ENCODE measurements around the gene ICA1L.
A peak's percentile ranks its signal among the peaks of the same experiment; 100 is the strongest.

Gene ICA1L

DNA sequence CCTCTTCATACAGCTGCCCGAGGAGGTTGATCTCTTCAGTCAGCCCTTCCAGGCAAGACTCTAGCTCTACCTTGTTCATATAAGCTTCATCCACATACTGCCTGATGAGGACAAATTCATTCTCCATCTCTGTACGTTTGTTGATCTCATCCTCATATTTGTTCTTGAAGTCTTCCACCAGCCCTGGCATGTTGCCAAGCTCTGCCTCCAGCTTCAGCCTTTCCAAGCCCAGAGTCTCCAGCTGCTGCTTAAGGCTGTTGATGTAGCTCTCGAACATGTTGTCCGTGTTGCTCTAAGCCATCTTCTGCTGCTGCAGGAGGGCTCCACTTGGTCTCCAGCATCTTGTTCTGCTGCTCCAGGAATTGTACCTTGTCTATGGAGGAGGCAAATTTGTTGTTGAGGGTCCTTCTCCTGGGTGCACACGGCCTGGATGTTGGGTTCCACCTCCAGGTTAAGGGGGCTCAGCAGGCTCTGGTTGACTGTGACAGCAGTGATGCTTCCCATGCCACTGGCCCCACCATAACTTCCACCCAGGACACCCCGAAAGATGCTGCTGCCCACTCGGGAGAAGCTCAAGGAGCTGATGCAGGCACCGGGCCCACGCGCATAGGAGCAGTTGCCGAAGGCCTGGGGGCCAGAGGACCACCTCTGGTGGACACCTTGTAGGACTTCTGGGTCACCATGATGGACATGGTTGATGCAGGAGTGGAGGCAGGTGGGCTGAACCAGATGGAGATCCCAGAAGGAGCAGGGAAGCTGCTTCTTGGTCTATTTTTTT is 30.3 kb downstream of the ICA1L start:
- DNase-seq (ENCODE audit: extremely low read depth, insufficient read length): no peak
- Histone ChIP-seq H3K4me3 (replicated peaks; ENCODE audit: low read depth, low read length) (no peak overlapping the region), H3K36me3 (ENCODE audit: control insufficient read depth, insufficient read depth, low read length) (no peaks in the 10 kb centered on the region), H3K27me3 (replicated peaks; ENCODE audit: control insufficient read depth, insufficient read depth, low read length) (no peaks in the 10 kb centered on the region)
- TF ChIP-seq, protein P1, sequence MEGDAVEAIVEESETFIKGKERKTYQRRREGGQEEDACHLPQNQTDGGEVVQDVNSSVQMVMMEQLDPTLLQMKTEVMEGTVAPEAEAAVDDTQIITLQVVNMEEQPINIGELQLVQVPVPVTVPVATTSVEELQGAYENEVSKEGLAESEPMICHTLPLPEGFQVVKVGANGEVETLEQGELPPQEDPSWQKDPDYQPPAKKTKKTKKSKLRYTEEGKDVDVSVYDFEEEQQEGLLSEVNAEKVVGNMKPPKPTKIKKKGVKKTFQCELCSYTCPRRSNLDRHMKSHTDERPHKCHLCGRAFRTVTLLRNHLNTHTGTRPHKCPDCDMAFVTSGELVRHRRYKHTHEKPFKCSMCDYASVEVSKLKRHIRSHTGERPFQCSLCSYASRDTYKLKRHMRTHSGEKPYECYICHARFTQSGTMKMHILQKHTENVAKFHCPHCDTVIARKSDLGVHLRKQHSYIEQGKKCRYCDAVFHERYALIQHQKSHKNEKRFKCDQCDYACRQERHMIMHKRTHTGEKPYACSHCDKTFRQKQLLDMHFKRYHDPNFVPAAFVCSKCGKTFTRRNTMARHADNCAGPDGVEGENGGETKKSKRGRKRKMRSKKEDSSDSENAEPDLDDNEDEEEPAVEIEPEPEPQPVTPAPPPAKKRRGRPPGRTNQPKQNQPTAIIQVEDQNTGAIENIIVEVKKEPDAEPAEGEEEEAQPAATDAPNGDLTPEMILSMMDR (IDR thresholded peaks at IDR 0.05; ENCODE audit: insufficient read depth, low read length, poor library complexity, severe bottlenecking): no peak

DNA sequence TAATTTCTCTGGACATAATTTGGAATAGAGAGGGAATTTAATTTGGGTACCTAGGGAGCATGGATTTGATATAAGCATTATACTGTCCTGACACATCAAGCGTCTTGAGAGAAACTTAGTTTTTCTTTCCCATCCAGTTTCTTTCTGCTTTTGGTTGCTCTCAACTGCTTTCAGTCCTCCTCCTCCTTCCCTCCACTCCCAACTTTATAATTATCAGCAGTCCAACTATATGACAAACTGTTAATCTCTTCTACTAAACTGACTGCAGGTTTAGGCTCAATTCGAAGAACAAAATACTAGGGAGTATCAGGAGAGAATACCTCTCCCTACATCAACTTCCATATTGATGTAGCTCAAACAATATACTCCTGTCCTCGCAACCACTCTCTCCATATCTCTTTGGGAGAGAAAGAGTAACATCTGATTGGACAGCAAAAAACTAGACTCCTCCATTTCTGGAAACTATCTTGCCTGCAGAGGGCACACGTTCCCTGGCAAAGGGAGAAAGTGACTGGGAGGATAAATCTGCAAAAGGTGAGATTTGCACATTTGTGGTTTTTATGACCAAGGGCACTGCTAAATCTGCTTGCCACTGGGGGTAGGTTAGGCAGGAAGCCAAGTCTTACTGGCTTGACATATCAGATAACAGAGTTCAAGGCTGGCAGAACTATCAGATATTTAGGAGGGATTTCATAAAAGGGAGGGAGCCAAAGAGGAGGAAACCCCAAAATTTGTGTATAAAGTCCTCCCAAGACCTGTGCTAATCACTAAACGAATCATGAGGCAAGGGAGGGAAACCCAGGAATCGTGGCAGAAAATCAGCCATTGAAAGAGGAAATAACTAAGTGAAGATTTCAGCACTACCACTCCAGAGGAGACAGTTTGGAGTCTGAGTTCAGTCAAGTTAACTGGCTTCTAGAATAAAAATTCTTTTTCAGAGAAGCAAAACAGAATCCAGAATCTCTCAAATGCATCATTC is 40.0 kb downstream of the ICA1L start:
- TF ChIP-seq, protein P1 (IDR thresholded peaks at IDR 0.05; ENCODE audit: insufficient read depth, low read length, poor library complexity, severe bottlenecking): peak; percentile 58
- Histone ChIP-seq H3K36me3 (ENCODE audit: control insufficient read depth, insufficient read depth, low read length) (no peaks in the 10 kb centered on the region), H3K4me3 (replicated peaks; ENCODE audit: low read depth, low read length) (no peak overlapping the region), H3K27me3 (replicated peaks; ENCODE audit: control insufficient read depth, insufficient read depth, low read length) (no peaks in the 10 kb centered on the region)
- peak; percentile 20 for DNase-seq (ENCODE audit: extremely low read depth, insufficient read length)

DNA sequence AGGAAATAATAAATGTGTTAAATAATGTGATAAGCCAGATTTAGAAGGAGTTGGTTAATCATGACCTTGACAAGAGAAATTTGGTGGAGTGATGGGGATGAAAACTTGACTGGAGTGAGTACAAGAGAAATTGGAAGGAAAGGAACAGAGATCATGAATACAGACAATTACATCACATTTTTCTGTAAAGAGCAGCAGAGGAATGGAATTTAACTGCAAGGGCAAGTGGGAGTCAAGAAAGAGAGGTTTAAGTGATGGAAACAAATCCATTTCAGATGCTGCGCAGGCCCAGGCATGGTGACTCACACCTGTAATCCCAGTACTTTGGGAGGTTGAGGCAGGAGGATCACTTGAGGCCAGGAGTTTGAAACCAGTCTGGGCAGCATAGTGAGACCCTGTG is 46.7 kb downstream of the ICA1L start:
- TF ChIP-seq, protein P1 (IDR thresholded peaks at IDR 0.05; ENCODE audit: insufficient read depth, low read length, poor library complexity, severe bottlenecking): no peak
- Histone ChIP-seq H3K4me3 (replicated peaks; ENCODE audit: low read depth, low read length) (no peak overlapping the region), H3K36me3 (ENCODE audit: control insufficient read depth, insufficient read depth, low read length) (no peaks in the 10 kb centered on the region), H3K27me3 (replicated peaks; ENCODE audit: control insufficient read depth, insufficient read depth, low read length) (no peaks in the 10 kb centered on the region)
- DNase-seq (ENCODE audit: extremely low read depth, insufficient read length): no peak

DNA sequence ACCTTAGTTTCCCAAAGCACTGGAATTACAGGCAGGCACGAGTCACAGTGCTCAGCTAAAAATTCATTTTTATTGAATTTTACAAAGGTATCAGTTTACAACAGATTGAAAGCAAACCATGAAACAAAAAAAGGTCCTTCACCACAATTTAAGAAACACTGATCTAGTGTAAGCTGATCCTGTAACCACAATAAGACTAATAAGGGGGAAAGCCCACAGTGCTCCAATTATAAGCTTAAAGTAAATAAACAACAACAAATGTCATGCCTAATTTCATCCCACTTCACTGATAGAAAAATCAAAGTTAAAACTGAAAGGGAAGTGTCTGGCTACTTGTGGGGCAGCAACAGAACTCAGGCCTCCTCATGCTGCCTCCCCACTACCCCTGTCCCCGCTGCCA is 49.2 kb downstream of the ICA1L start:
- DNase-seq (ENCODE audit: extremely low read depth, insufficient read length): no peak
- TF ChIP-seq, protein P1 (IDR thresholded peaks at IDR 0.05; ENCODE audit: insufficient read depth, low read length, poor library complexity, severe bottlenecking): no peak

DNA sequence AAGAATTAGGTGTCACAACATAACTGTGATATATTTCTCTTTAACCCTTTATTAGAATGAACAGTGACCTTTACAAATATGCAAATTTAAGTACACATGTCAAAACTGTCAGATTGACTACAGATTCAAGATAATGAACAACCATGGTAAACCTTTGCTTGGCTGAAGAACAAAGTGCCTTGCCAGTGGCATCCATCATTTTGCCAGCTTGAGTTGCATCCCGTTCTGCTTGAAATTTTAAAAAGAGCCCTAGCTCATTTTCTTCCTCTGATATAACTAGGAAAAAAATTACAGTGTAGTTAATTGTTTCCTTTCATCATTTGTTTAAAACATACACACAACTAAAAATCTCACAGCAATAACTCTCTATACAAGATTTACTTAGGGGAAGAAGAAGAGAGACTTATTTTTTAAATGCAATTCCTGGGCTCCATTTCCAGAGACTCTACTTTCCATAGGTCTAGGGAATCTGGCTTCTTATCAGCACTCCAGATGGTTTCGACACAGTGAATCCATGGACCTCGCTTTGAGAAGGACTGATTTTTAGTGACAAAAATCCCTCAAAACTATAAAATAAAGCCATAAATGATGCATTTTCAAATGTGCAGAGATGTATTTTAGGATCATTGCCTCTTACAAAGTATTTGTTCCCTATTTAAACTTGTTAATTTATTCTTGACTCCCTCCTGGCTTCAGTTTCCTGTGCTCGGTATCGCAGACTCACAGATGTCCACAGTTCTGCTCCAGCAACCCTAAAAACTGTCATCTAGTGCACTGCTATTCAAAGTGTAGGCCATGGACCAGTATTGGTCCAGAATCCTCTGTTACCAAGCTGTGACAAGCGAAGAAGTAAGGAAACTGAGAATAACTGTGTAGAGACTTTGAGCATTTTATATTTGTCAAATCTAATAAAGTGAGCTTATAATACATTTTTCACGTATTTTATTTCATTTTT is 50.1 kb downstream of the ICA1L start:
- no peak for DNase-seq (ENCODE audit: extremely low read depth, insufficient read length)
- H3K27me3 ChIP-seq (replicated peaks; ENCODE audit: control insufficient read depth, insufficient read depth, low read length): no peaks in the 10 kb centered on the region
- no peaks in the 10 kb centered on the region for H3K36me3 ChIP-seq (ENCODE audit: control insufficient read depth, insufficient read depth, low read length)
- TF ChIP-seq, protein P1 (IDR thresholded peaks at IDR 0.05; ENCODE audit: insufficient read depth, low read length, poor library complexity, severe bottlenecking): no peak
- no peak overlapping the region for H3K4me3 ChIP-seq (replicated peaks; ENCODE audit: low read depth, low read length)

More for the DNA sequence above, 49.2 kb downstream of the ICA1L start:
- no peak overlapping the region for H3K4me3 ChIP-seq (replicated peaks; ENCODE audit: low read depth, low read length)
- no peaks in the 10 kb centered on the region for H3K36me3 ChIP-seq (ENCODE audit: control insufficient read depth, insufficient read depth, low read length)
- no peaks in the 10 kb centered on the region for H3K27me3 ChIP-seq (replicated peaks; ENCODE audit: control insufficient read depth, insufficient read depth, low read length)
